Measurements from ENCODE around the gene HMOX1.

The HMOX1 gene

DNA sequence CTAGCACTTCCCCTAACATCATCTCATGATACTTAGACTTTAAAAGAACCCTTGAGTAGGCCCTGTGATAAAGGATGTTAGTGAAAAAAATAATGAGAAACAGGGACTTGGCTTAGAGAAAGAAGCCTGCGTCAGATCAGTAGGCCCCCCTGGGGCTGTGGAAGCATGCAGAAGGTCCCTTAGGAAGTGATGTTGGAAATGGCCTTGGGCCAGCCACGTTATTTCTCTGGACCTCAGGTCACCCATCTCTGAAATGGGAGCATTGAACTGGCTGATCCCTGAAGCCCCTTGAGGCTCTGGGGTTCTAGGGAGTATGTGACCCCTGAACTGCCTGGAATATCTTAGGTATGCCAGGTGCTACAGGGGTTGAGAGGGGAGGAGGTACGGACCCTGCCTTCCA, 59.2 kb downstream of the HMOX1 start:
- Histone ChIP-seq H3K9ac (ENCODE audit: low read depth in 1 of 2, low read length in 2 of 2) (no peak overlapping the region), H3K27me3 (ENCODE audit: control insufficient read depth in 1 of 2, insufficient read depth in 2 of 2, low read length in 2 of 2) (no peaks in the 10 kb centered on the region), H3K9me3 (ENCODE audit: control insufficient read depth in 1 of 2, low read length in 2 of 2) (no peaks in the 10 kb centered on the region), H3K27ac (ENCODE audit: low read depth, low read length) (no peak overlapping the region), H3K36me3 (ENCODE audit: control insufficient read depth in 1 of 2, insufficient read depth in 2 of 2, low read length in 2 of 2) (no peaks in the 10 kb centered on the region), H3K4me1 (ENCODE audit: control insufficient read depth in 1 of 2, insufficient read depth in 2 of 2, low read length in 2 of 2) (no peaks in the 10 kb centered on the region), H3K4me3 (ENCODE audit: low read depth in 1 of 2, low read length in 2 of 2) (no peak overlapping the region)

GRCh38 chr22:35441489-35442100, 60.7 kb downstream of the HMOX1 start:
- H3K27ac ChIP-seq (ENCODE audit: low read depth, low read length), result no peak overlapping the region
- no peaks in the 10 kb centered on the region for H3K9me3 ChIP-seq (ENCODE audit: control insufficient read depth in 1 of 2, low read length in 2 of 2)
- H3K9ac ChIP-seq (ENCODE audit: low read depth in 1 of 2, low read length in 2 of 2), result no peak overlapping the region
- no peaks in the 10 kb centered on the region for H3K27me3 ChIP-seq (ENCODE audit: control insufficient read depth in 1 of 2, insufficient read depth in 2 of 2, low read length in 2 of 2)
- H3K4me3 ChIP-seq (ENCODE audit: low read depth in 1 of 2, low read length in 2 of 2), result no peak overlapping the region
- H3K36me3 ChIP-seq (ENCODE audit: control insufficient read depth in 1 of 2, insufficient read depth in 2 of 2, low read length in 2 of 2), result no peaks in the 10 kb centered on the region
- no peaks in the 10 kb centered on the region for H3K4me1 ChIP-seq (ENCODE audit: control insufficient read depth in 1 of 2, insufficient read depth in 2 of 2, low read length in 2 of 2)

GRCh38 chr22:35442471-35442870, 61.6 kb downstream of the HMOX1 start:
- Histone ChIP-seq H3K27ac (ENCODE audit: low read depth, low read length) (no peak overlapping the region), H3K9ac (ENCODE audit: low read depth in 1 of 2, low read length in 2 of 2) (no peak overlapping the region)

GRCh38 chr22:35443338-35443737, 62.4 kb downstream of the HMOX1 start:
- Histone ChIP-seq H3K9ac (ENCODE audit: low read depth in 1 of 2, low read length in 2 of 2) (no peak overlapping the region), H3K27ac (ENCODE audit: low read depth, low read length) (no peak overlapping the region), H3K4me3 (ENCODE audit: low read depth in 1 of 2, low read length in 2 of 2) (no peak overlapping the region), H3K4me1 (ENCODE audit: control insufficient read depth in 1 of 2, insufficient read depth in 2 of 2, low read length in 2 of 2) (peaks cover 8 to 9% of the 10 kb centered on the region in 2 donors), H3K36me3 (ENCODE audit: control insufficient read depth in 1 of 2, insufficient read depth in 2 of 2, low read length in 2 of 2) (peaks cover 0 to 4% of the 10 kb centered on the region in 2 donors), H3K9me3 (ENCODE audit: control insufficient read depth in 1 of 2, low read length in 2 of 2) (no peaks in the 10 kb centered on the region), H3K27me3 (ENCODE audit: control insufficient read depth in 1 of 2, insufficient read depth in 2 of 2, low read length in 2 of 2) (no peaks in the 10 kb centered on the region)

More at GRCh38 chr22:35442471-35442870, 61.6 kb downstream of the HMOX1 start:
- Histone ChIP-seq H3K4me1 (ENCODE audit: control insufficient read depth in 1 of 2, insufficient read depth in 2 of 2, low read length in 2 of 2) (peaks cover 0 to under 1% of the 10 kb centered on the region in 2 donors), H3K36me3 (ENCODE audit: control insufficient read depth in 1 of 2, insufficient read depth in 2 of 2, low read length in 2 of 2) (no peaks in the 10 kb centered on the region), H3K4me3 (ENCODE audit: low read depth in 1 of 2, low read length in 2 of 2) (no peak overlapping the region), H3K27me3 (ENCODE audit: control insufficient read depth in 1 of 2, insufficient read depth in 2 of 2, low read length in 2 of 2) (no peaks in the 10 kb centered on the region), H3K9me3 (ENCODE audit: control insufficient read depth in 1 of 2, low read length in 2 of 2) (no peaks in the 10 kb centered on the region)

Measured in duodenal mucosa (tissue), 2 donors.